ENCODE data around the gene UGT2B17.
"Not testable (repeated sequence)": the region's sequence is repeated elsewhere in the genome, so short reads cannot be mapped to it uniquely, and the experiment has no call there.

UGT2B17 gene

GRCh38 chr4:68535974-68536373 lies 40.1 kb downstream of the UGT2B17 start:
- H3K9me3 ChIP-seq (ENCODE audit: control insufficient read depth, low read length), result no peaks in the 10 kb centered on the region
- 77 to 79% methylated on average over 6 of the region's 6 CpGs for WGBS, 2 experiments
- H3K36me3 ChIP-seq (ENCODE audit: control insufficient read depth, insufficient read depth, low read length), result no peaks in the 10 kb centered on the region
- no peaks in the 10 kb centered on the region for H3K27me3 ChIP-seq (ENCODE audit: control insufficient read depth, insufficient read depth, low read length, poor library complexity, severe bottlenecking)
- H3K4me3 ChIP-seq (ENCODE audit: insufficient read depth, low read depth, low read length), result no peak overlapping the region
- H3K4me1 ChIP-seq (ENCODE audit: control insufficient read depth, insufficient read depth, low read length), result no peaks in the 10 kb centered on the region
- H3K27ac ChIP-seq (ENCODE audit: insufficient read depth, low read depth, low read length, poor library complexity, severe bottlenecking), result no peak overlapping the region

GRCh38 chr4:68522232-68522631 lies 53.9 kb downstream of the UGT2B17 start:
- WGBS, 2 experiments, result 42 to 64% methylated on average over 1 of the region's 1 CpG
- H3K4me3 ChIP-seq (ENCODE audit: insufficient read depth, low read depth, low read length); H3K4me1 ChIP-seq (ENCODE audit: control insufficient read depth, insufficient read depth, low read length); H3K9me3 ChIP-seq (ENCODE audit: control insufficient read depth, low read length); H3K36me3 ChIP-seq (ENCODE audit: control insufficient read depth, insufficient read depth, low read length); H3K27me3 ChIP-seq (ENCODE audit: control insufficient read depth, insufficient read depth, low read length, poor library complexity, severe bottlenecking); H3K27ac ChIP-seq (ENCODE audit: insufficient read depth, low read depth, low read length, poor library complexity, severe bottlenecking): not testable (repeated sequence)

- WGBS, 2 experiments, result no CpG with 5 or more reads among the region's 2 CpGs
- Histone ChIP-seq H3K4me1 (ENCODE audit: control insufficient read depth, insufficient read depth, low read length) (no peaks in the 10 kb centered on the region), H3K36me3 (ENCODE audit: control insufficient read depth, insufficient read depth, low read length) (no peaks in the 10 kb centered on the region), H3K27me3 (ENCODE audit: control insufficient read depth, insufficient read depth, low read length, poor library complexity, severe bottlenecking) (no peaks in the 10 kb centered on the region), H3K4me3 (ENCODE audit: insufficient read depth, low read depth, low read length) (no peak overlapping the region), H3K27ac (ENCODE audit: insufficient read depth, low read depth, low read length, poor library complexity, severe bottlenecking) (no peak overlapping the region), H3K9me3 (ENCODE audit: control insufficient read depth, low read length) (no peaks in the 10 kb centered on the region)
Observed at GRCh38 chr4:68520985-68521384, 55.1 kb downstream of the UGT2B17 start.

DNA sequence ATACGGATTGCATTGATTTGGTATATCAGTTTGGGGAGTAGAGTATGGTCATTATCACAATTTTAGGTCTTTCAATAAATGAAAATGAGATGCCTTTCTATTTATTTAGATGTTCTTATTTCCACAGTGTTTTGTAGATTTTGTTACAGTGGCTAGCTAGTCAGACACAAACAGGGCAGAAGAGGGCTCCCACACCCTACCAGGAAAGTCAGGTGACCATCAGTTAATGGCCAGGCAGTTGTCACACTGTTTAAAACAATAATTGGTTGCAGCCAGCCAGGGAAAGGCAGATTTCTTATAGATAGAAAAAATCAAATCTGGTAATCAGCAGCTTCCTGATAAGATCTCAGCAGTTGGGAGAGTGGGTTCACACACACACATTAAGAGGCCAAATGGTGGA lies 57.2 kb downstream of the UGT2B17 start:
- Histone ChIP-seq H3K27ac (ENCODE audit: insufficient read depth, low read depth, low read length, poor library complexity, severe bottlenecking) (no peak overlapping the region), H3K4me1 (ENCODE audit: control insufficient read depth, insufficient read depth, low read length) (no peaks in the 10 kb centered on the region), H3K9me3 (ENCODE audit: control insufficient read depth, low read length) (no peaks in the 10 kb centered on the region), H3K36me3 (ENCODE audit: control insufficient read depth, insufficient read depth, low read length) (no peaks in the 10 kb centered on the region), H3K4me3 (ENCODE audit: insufficient read depth, low read depth, low read length) (no peak overlapping the region), H3K27me3 (ENCODE audit: control insufficient read depth, insufficient read depth, low read length, poor library complexity, severe bottlenecking) (no peaks in the 10 kb centered on the region)
- 92 to 100% methylated on average over 1 of the region's 1 CpG for WGBS, 2 experiments

DNA sequence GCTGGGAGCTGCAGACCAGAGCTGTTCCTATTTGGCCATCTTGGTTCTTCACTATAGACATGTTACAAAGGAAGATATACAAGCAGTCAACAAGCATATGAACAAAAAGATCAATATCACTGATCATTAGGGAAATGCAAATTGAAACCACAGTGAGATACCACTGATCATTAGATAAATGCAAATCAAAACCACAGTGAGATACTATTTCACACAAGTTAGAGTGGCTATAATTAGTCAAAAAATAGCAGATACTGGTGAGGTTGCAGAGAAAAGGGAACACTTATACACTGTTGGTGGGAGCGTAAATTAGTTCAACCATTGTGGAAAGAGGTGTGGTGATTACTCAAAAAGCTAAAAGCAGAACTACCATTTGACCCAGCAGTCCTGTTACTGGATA lies 70.7 kb downstream of the UGT2B17 start:
- not testable (repeated sequence) for H3K27me3 ChIP-seq (ENCODE audit: control insufficient read depth, insufficient read depth, low read length, poor library complexity, severe bottlenecking); H3K4me1 ChIP-seq (ENCODE audit: control insufficient read depth, insufficient read depth, low read length); H3K4me3 ChIP-seq (ENCODE audit: insufficient read depth, low read depth, low read length); H3K36me3 ChIP-seq (ENCODE audit: control insufficient read depth, insufficient read depth, low read length); H3K9me3 ChIP-seq (ENCODE audit: control insufficient read depth, low read length); H3K27ac ChIP-seq (ENCODE audit: insufficient read depth, low read depth, low read length, poor library complexity, severe bottlenecking)
- 83 to 100% methylated on average over 1 of the region's 1 CpG for WGBS, 2 experiments

GRCh38 chr4:68504836-68505235 lies 71.3 kb downstream of the UGT2B17 start:
- not testable (repeated sequence) for H3K4me1 ChIP-seq (ENCODE audit: control insufficient read depth, insufficient read depth, low read length); H3K9me3 ChIP-seq (ENCODE audit: control insufficient read depth, low read length); H3K27me3 ChIP-seq (ENCODE audit: control insufficient read depth, insufficient read depth, low read length, poor library complexity, severe bottlenecking); H3K4me3 ChIP-seq (ENCODE audit: insufficient read depth, low read depth, low read length); H3K27ac ChIP-seq (ENCODE audit: insufficient read depth, low read depth, low read length, poor library complexity, severe bottlenecking); H3K36me3 ChIP-seq (ENCODE audit: control insufficient read depth, insufficient read depth, low read length)
- WGBS, 2 experiments, result 96 to 97% methylated on average over 4 of the region's 4 CpGs

- H3K4me3 ChIP-seq (ENCODE audit: insufficient read depth, low read depth, low read length); H3K27ac ChIP-seq (ENCODE audit: insufficient read depth, low read depth, low read length, poor library complexity, severe bottlenecking); H3K36me3 ChIP-seq (ENCODE audit: control insufficient read depth, insufficient read depth, low read length); H3K4me1 ChIP-seq (ENCODE audit: control insufficient read depth, insufficient read depth, low read length); H3K27me3 ChIP-seq (ENCODE audit: control insufficient read depth, insufficient read depth, low read length, poor library complexity, severe bottlenecking); H3K9me3 ChIP-seq (ENCODE audit: control insufficient read depth, low read length): not testable (repeated sequence)
- WGBS, 2 experiments, result 93 to 94% methylated on average over 4 of the region's 4 CpGs
Observed at GRCh38 chr4:68503462-68503861, 72.7 kb downstream of the UGT2B17 start.

- H3K9me3 ChIP-seq (ENCODE audit: control insufficient read depth, low read length), result no peaks in the 10 kb centered on the region
- no peak overlapping the region for H3K27ac ChIP-seq (ENCODE audit: insufficient read depth, low read depth, low read length, poor library complexity, severe bottlenecking)
- H3K27me3 ChIP-seq (ENCODE audit: control insufficient read depth, insufficient read depth, low read length, poor library complexity, severe bottlenecking), result no peaks in the 10 kb centered on the region
- H3K4me3 ChIP-seq (ENCODE audit: insufficient read depth, low read depth, low read length), result no peak overlapping the region
- no peaks in the 10 kb centered on the region for H3K36me3 ChIP-seq (ENCODE audit: control insufficient read depth, insufficient read depth, low read length)
- 97% methylated on average over 2 of the region's 4 CpGs; no CpG with 5 or more reads in 1 of the 2 experiments for WGBS, 2 experiments
- H3K4me1 ChIP-seq (ENCODE audit: control insufficient read depth, insufficient read depth, low read length), result no peaks in the 10 kb centered on the region
Observed at GRCh38 chr4:68499021-68499420, 77.1 kb downstream of the UGT2B17 start.

- WGBS, 2 experiments, result 36 to 67% methylated on average over 1 to 2 of the region's 5 CpGs
- H3K4me3 ChIP-seq (ENCODE audit: insufficient read depth, low read depth, low read length), result no peak overlapping the region
- no peaks in the 10 kb centered on the region for H3K27me3 ChIP-seq (ENCODE audit: control insufficient read depth, insufficient read depth, low read length, poor library complexity, severe bottlenecking)
Observed at GRCh38 chr4:68498413-68499007, 77.6 kb downstream of the UGT2B17 start.

DNA sequence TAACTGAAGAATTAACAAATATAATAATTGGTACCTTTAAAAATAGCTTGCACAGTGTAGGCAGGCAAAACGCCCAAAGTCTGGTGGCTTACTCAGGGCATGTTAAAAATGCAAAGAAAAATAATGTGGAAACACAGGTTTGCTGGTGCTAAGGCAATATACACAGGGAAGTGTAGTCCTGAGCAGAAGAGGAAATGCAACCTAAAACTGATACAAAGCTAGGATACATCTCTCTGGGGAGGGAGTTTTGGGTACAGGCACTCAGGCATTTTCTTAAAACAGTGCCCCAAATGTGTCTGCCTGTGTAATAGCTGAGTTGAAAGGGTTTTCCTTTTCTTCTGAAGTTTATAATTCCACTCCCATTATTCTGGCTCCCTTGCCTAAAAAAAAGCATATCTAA lies 81.4 kb downstream of the UGT2B17 start:
- Histone ChIP-seq H3K4me1 (ENCODE audit: control insufficient read depth, insufficient read depth, low read length) (no peaks in the 10 kb centered on the region), H3K9me3 (ENCODE audit: control insufficient read depth, low read length) (no peaks in the 10 kb centered on the region), H3K27ac (ENCODE audit: insufficient read depth, low read depth, low read length, poor library complexity, severe bottlenecking) (no peak overlapping the region), H3K36me3 (ENCODE audit: control insufficient read depth, insufficient read depth, low read length) (no peaks in the 10 kb centered on the region), H3K4me3 (ENCODE audit: insufficient read depth, low read depth, low read length) (no peak overlapping the region), H3K27me3 (ENCODE audit: control insufficient read depth, insufficient read depth, low read length, poor library complexity, severe bottlenecking) (no peaks in the 10 kb centered on the region)
- WGBS, 2 experiments, result 95 to 100% methylated on average over 1 of the region's 1 CpG

More at GRCh38 chr4:68498413-68499007, 77.6 kb downstream of the UGT2B17 start:
- no peaks in the 10 kb centered on the region for H3K4me1 ChIP-seq (ENCODE audit: control insufficient read depth, insufficient read depth, low read length)
- H3K27ac ChIP-seq (ENCODE audit: insufficient read depth, low read depth, low read length, poor library complexity, severe bottlenecking), result no peak overlapping the region
- H3K36me3 ChIP-seq (ENCODE audit: control insufficient read depth, insufficient read depth, low read length), result no peaks in the 10 kb centered on the region
- H3K9me3 ChIP-seq (ENCODE audit: control insufficient read depth, low read length), result no peaks in the 10 kb centered on the region

All from ectodermal cell (in vitro differentiated cells).